Kidney (tissue), 14 donors: Measurements from ENCODE around the gene CYP4B1. TPM values are rescaled to one million over a fixed set of nuclear protein-coding genes. Genes with fewer than 3 reads are reported as not detected.
"Not testable (repeated sequence)": the region's sequence is repeated elsewhere in the genome, so short reads cannot be mapped to it uniquely, and the experiment has no call there.

Experiments used
- DNase-seq, 5 donors: peaks; one replicate each; pipeline ENCODE4 v3.0.0-alpha.2; 2013 to 2020
- FAIRE-seq: peaks from 2 replicates; lab custom pipeline; 2012; peaks lifted over from hg19 to GRCh38; lab: Jason Lieb, UNC
- H3K27ac ChIP-seq, 2 donors: one replicate each; pipeline ENCODE4 v1.7.0; 2013; ENCODE audit warnings: low read depth in 2 of 2, low read length in 2 of 2, inconsistent platforms in 1 of 2
- H3K27me3 ChIP-seq: one replicate; pipeline ENCODE4 v1.7.1; 2013; ENCODE audit warnings: low read length, inconsistent platforms; ENCODE audit not compliant: control insufficient read depth, insufficient read depth
- H3K36me3 ChIP-seq, 3 donors: one replicate each; pipeline versions ENCODE4 v1.7.0 to v1.7.1; 2013; ENCODE audit warnings: low read length in 3 of 3, control low read depth in 1 of 3, inconsistent platforms in 1 of 3; ENCODE audit not compliant: insufficient read depth in 3 of 3, control insufficient read depth in 2 of 3
- H3K4me1 ChIP-seq, 3 donors: one replicate each; pipeline versions ENCODE4 v1.7.0 to v1.7.1; 2013; ENCODE audit warnings: low read length in 3 of 3, inconsistent platforms in 1 of 3, low read depth in 1 of 3; ENCODE audit not compliant: control insufficient read depth in 2 of 3, insufficient read depth in 2 of 3
- H3K4me3 ChIP-seq, 3 donors: one replicate each; pipeline versions ENCODE4 v1.7.0 to v1.8.1; 2013; ENCODE audit warnings: low read length in 3 of 3, control low read depth in 1 of 3, inconsistent platforms in 1 of 3
- H3K9ac ChIP-seq, 3 donors: one replicate each; pipeline versions ENCODE4 v1.7.0 to v1.7.1; 2013; ENCODE audit warnings: low read length in 3 of 3, control low read depth in 1 of 3, inconsistent platforms in 1 of 3
- H3K9me3 ChIP-seq, 3 donors: one replicate each; pipeline versions ENCODE4 v1.7.0 to v1.7.1; 2013; ENCODE audit warnings: low read length in 3 of 3, control low read depth in 1 of 3, inconsistent platforms in 1 of 3; ENCODE audit not compliant: control insufficient read depth in 2 of 3, insufficient read depth in 1 of 3
- CTCF ChIP-seq: IDR thresholded peaks from 3 replicates; pipeline ENCODE4 v1.5.1; 2012; ENCODE audit warnings: mild to moderate bottlenecking, moderate library complexity, borderline replicate concordance; ENCODE audit not compliant: insufficient read depth; ENCODE audit errors: extremely low read depth
- intact Hi-C: fragments of 100-400 bp; cut with DNase I; formaldehyde crosslinking; loops from one replicate; pipeline ENCODE4 v1.11.1; 2022
- polyA plus RNA-seq: library from polyadenylated mRNA; stranded (reverse); fragments of 350-450 nt; fragmentation: Illumina TruSeq; extraction: RNeasy Lipid Tissue Mini Kit (QIAGEN cat#74804); gene quantifications from one replicate; pipeline ENCODE4 v1.2.3, GENCODE V29; 2014; ENCODE audit warnings: low read depth, low replicate concordance; ENCODE audit not compliant: insufficient read depth
- total RNA-seq: library from RNA; stranded (reverse); fragmentation: NEBNext Ultra II Directional; extraction: Animal tissue kit (Norgen Biotek cat#: 25700); gene quantifications from one replicate; pipeline ENCODE4 v1.2.1, GENCODE V29; 2021
- donor health status: control.
- donor health status: control.
- donor health status: control.
- donor health status: control.
- donor health status: control.
- donor health status: DM: yes; HTN: yes; CAD: no.
- donor health status: Normal renal cell carcinoma (clear cell type).

Gene CYP4B1
- total and polyA plus RNA-seq, 2 donors from 2014 or later: 3.3 to 4.8 TPM

GRCh38 chr1:46753985-46754384, 44.9 kb upstream of the CYP4B1 start:
- no peak for TF ChIP-seq CTCF
- H3K9ac ChIP-seq: no peak overlapping the region
- intact Hi-C loops: no loop called here
- DNase-seq: no peak
- FAIRE-seq: no peak
- no peak overlapping the region for H3K27ac ChIP-seq
- peaks cover 8 to 25% (median 20%) of the 10 kb centered on the region in 3 donors for H3K4me1 ChIP-seq
- H3K27me3 ChIP-seq: no peaks in the 10 kb centered on the region
- H3K4me3 ChIP-seq: no peak overlapping the region
- no peaks in the 10 kb centered on the region for H3K36me3 ChIP-seq
- H3K9me3 ChIP-seq: no peaks in the 10 kb centered on the region

GRCh38 chr1:46754707-46755106, 44.1 kb upstream of the CYP4B1 start:
- DNase-seq: peak in 2 of 5 donors; percentile 28 to 44
- H3K4me3 ChIP-seq, FAIRE-seq, intact Hi-C loops, H3K9ac ChIP-seq, H3K36me3 ChIP-seq, H3K9me3 ChIP-seq, H3K27me3 ChIP-seq: not testable (repeated sequence)
- Histone ChIP-seq H3K27ac (peak overlapping the region in 1 of 2 donors; percentile 76), H3K4me1 (peaks cover 8 to 26% (median 20%) of the 10 kb centered on the region in 3 donors)

DNA sequence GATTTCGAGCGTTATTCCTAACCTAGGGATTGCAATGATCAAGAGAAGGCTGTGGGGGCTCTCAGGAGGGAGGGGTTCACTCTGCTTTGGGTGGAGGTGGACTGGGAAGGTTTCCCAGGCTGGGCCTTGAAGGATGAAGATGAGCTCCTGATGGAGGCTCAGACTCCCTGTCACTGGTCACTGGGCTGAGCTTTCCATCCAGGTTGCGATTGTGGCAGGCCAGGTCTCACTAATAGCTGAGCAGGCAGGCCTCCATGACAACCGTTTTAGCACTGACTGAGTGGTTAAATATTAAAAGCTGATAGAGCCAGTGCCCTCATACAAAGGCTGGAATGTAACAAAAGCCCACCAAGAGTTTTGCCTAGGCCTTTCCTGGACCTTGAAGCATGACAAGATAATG, 43.7 kb upstream of the CYP4B1 start:
- peak overlapping the region in 1 of 2 donors; percentile 76 for H3K27ac ChIP-seq
- no peaks in the 10 kb centered on the region for H3K27me3 ChIP-seq
- no peak for TF ChIP-seq CTCF
- FAIRE-seq: no peak
- peaks cover 8 to 26% (median 20%) of the 10 kb centered on the region in 3 donors for H3K4me1 ChIP-seq
- H3K4me3 ChIP-seq: no peak overlapping the region
- no peak overlapping the region for H3K9ac ChIP-seq
- H3K9me3 ChIP-seq: no peaks in the 10 kb centered on the region
- H3K36me3 ChIP-seq: no peaks in the 10 kb centered on the region
- DNase-seq: peak in 4 of 5 donors; percentile 55 to 80 (median 68)
- intact Hi-C loops: no loop called here

- H3K4me1 ChIP-seq: peaks cover 8 to 33% (median 22%) of the 10 kb centered on the region in 3 donors
Measured at GRCh38 chr1:46757247-46757955, 41.4 kb upstream of the CYP4B1 start.

More at GRCh38 chr1:46757247-46757955, 41.4 kb upstream of the CYP4B1 start:
- peak overlapping the region; percentile 61 to 85 for H3K27ac ChIP-seq
- no peaks in the 10 kb centered on the region for H3K9me3 ChIP-seq
- FAIRE-seq (no peak), DNase-seq (peak in 4 of 5 donors; percentile 41 to 69 (median 54))
- intact Hi-C loops: no loop called here
- peak overlapping the region in 1 of 3 donors; percentile 22 for H3K9ac ChIP-seq
- no peaks in the 10 kb centered on the region for H3K36me3 ChIP-seq
- H3K4me3 ChIP-seq: peak overlapping the region in 1 of 3 donors; percentile 4
- no peak for TF ChIP-seq CTCF
- H3K27me3 ChIP-seq: no peaks in the 10 kb centered on the region
